ENCODE results near the gene CYSTM1.
A peak's percentile ranks its signal among the peaks of the same experiment; 100 is the strongest.

CYSTM1 gene

DNA sequence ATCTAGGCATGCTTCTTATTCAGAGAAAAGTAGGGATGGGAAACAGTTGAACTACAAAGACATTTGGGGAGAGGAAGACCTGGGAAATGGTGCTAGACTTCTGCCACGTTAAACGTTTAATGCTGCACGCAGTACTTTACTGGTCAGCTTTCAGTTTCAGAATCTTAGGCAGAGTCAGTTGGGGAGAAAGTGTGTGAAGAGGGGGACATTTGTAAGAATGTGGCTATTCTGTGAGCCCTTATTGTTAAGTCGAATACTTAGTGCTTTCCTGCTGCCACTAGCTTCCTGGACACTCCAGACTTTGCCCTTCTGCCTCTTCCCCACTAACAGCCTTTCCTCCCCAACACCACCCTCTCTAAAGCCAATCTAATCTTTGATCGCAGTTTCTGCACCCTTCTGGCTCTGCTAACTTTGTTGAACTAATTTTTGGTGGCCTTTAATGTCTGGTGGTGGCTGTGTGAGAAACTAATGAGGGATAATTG lies 6.1 kb downstream of the CYSTM1 start:
- TF ChIP-seq, protein P1, sequence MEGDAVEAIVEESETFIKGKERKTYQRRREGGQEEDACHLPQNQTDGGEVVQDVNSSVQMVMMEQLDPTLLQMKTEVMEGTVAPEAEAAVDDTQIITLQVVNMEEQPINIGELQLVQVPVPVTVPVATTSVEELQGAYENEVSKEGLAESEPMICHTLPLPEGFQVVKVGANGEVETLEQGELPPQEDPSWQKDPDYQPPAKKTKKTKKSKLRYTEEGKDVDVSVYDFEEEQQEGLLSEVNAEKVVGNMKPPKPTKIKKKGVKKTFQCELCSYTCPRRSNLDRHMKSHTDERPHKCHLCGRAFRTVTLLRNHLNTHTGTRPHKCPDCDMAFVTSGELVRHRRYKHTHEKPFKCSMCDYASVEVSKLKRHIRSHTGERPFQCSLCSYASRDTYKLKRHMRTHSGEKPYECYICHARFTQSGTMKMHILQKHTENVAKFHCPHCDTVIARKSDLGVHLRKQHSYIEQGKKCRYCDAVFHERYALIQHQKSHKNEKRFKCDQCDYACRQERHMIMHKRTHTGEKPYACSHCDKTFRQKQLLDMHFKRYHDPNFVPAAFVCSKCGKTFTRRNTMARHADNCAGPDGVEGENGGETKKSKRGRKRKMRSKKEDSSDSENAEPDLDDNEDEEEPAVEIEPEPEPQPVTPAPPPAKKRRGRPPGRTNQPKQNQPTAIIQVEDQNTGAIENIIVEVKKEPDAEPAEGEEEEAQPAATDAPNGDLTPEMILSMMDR (IDR thresholded peaks at IDR 0.05; ENCODE audit: low read depth, low read length), result no peak
- DNase-seq (ENCODE audit: extremely low read depth, low read depth), result no peak

DNA sequence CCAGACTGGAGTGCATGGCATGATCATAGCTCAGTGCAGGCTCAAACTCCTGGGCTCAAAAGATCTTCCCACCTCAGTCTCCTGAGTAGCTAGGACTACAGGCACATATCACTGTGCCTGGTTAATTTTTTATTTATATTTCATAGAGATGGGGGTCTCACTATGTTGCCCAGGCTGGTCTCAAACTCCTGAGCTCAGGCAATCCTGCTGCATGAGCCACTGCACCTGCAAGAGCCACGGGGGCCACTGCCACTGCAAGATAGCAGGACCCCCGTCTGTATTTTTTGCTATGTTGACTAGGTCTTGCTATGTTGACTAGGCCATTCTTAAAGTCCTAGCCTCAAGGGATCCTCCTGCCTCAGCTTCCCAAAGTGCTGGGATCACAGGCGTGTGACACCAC lies 6.5 kb downstream of the CYSTM1 start:
- TF ChIP-seq, protein P1 (IDR thresholded peaks at IDR 0.05; ENCODE audit: low read depth, low read length), result no peak
- DNase-seq (ENCODE audit: extremely low read depth, low read depth), result no peak

DNA sequence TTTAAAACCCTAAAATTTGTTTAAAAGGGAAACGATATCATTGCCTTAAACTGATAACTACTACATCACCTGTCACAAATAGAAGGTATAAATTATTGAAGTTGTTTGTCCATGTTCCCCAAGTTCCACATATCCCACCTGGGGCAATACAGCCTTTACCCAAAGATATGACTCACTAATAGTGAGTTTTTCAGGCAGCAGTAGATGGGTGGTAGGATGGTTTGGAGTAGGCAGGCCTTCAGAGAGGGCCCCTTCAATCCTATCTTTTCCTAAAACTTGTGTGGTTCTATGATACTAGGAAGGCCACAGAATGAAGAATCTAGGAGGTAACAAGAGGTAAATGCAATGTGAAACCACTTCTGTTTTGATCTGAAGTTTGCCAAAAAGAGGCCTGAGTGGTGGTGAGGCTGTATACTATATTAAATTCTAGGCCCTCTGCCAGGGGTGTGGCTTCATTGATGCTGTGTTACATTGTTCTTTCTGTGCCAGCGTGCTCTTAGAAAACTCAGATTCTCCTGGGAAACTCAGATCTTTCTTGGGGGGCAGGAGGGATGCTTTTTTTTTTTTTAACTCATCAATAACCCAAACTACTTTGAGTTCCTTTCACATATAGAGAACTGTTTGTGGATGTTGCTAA lies 7.2 kb downstream of the CYSTM1 start:
- TF ChIP-seq, protein P1 (IDR thresholded peaks at IDR 0.05; ENCODE audit: low read depth, low read length), result no peak
- DNase-seq (ENCODE audit: extremely low read depth, low read depth), result peak; percentile 34

DNA sequence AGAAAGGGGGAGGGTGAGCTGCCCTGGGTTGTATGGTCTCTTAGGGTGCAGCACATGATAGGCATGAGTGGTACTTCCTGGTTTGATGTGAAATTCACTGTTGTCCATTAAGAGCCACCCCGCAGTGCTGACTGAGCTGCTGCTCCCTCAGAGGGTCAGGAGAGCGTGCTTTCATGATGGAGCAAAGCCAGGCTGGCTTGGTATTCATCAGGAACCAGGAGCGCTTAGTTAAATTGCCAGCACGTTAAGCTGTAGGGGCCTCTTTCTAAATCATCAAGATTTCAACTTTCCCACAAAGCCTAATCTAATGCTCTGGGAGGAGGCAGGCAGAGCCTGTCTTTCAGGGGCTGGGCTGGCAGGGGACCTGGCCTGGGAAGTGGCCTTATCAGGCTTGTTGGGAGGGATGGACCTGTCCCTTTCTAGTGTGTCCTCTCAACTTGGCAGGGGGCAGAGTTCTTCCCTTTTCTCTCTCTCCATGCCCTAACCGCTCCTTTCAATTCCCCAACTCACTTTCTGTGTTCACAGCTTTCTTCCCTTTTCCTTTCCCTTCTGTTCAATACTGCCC lies 7.9 kb downstream of the CYSTM1 start:
- TF ChIP-seq, protein P1 (IDR thresholded peaks at IDR 0.05; ENCODE audit: low read depth, low read length), result no peak
- peak; percentile 34 for DNase-seq (ENCODE audit: extremely low read depth, low read depth)

DNA sequence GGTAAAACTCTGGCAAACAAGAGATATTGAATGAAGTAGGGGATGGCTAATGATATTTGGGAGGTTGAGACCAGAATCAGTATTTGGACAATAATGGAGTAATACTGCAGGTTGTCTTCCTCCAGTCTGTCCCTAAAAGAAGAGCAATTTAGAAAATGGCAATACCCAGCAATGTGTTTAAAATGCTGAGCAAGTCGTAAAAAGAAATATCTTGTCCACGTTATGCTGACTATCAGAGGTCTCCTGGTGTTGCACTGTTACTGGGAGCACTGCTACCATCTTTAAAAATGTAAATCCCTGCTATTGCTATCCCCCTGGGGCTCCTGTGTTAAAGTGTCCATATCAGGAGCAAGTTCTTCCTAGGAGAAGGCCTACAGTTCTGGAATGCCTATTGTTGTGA lies 10.4 kb downstream of the CYSTM1 start:
- TF ChIP-seq, protein P1 (IDR thresholded peaks at IDR 0.05; ENCODE audit: low read depth, low read length), result no peak

DNA sequence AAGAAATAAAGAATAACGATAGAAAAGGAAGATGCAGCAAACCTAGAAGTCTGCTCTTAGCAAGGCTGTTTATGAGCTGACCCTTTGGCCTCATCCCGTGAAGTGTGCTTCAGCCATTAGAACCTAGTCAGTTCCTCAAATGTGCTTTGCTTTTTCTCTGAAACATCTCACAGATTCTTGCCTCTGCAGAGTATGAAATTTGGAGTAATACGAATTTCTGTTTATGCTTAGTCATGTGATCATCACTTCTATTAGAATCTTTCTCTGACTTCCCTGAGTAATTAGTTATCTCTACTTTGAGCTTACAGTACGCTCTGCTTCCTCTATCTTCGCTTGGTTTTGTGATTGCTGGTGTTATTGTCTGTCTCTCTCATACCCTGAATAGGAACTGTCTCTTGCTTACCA lies 11.3 kb downstream of the CYSTM1 start:
- TF ChIP-seq, protein P1 (IDR thresholded peaks at IDR 0.05; ENCODE audit: low read depth, low read length), result no peak

More for the DNA sequence above, 10.4 kb downstream of the CYSTM1 start:
- no peak for DNase-seq (ENCODE audit: extremely low read depth, low read depth)

DNA sequence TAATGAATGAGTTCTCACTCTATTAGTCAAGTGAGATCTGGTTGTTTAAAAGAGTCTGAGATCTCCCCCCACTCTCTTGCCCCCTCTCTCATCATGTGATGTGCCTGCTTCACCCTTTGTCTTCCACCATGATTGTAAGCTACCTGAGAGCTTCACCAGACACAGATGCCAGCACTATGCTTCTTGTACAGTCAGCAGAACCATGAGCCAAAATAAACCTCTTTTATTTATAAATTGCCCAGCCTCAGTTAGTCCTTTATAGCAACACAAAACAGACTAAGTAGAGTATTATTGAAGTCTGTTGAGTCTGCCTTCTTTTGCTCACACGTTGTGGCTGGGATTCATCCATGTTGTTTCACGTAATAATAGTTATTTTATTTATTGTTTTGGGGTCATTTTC lies 14.3 kb downstream of the CYSTM1 start:
- TF ChIP-seq, protein P1 (IDR thresholded peaks at IDR 0.05; ENCODE audit: low read depth, low read length), result no peak
- no peak for DNase-seq (ENCODE audit: extremely low read depth, low read depth)

More for the DNA sequence above, 11.3 kb downstream of the CYSTM1 start:
- no peak for DNase-seq (ENCODE audit: extremely low read depth, low read depth)
